IPS-18c (cell line): Measurements from ENCODE around the gene ETS1.

Experiments used
- H3K4me3 ChIP-seq: 2 replicates; pipeline ENCODE4 v1.7.0; 2013; ENCODE audit warnings: low read depth, mild to moderate bottlenecking, low read length, moderate library complexity; ENCODE audit not compliant: insufficient read depth
- H3K9me3 ChIP-seq: one replicate; pipeline ENCODE4 v1.6.1; 2013; ENCODE audit warnings: mild to moderate bottlenecking, low read length, moderate library complexity; ENCODE audit not compliant: control insufficient read depth, insufficient read depth

Gene ETS1

GRCh38 chr11:128477811-128478210 is 109.5 kb downstream of the ETS1 start:
- H3K4me3 ChIP-seq = no peak overlapping the region
- H3K9me3 ChIP-seq = no peaks in the 10 kb centered on the region

GRCh38 chr11:128477278-128477677 is 110.1 kb downstream of the ETS1 start:
- Histone ChIP-seq H3K4me3 (no peak overlapping the region), H3K9me3 (no peaks in the 10 kb centered on the region)

GRCh38 chr11:128476729-128477128 is 110.6 kb downstream of the ETS1 start:
- no peak overlapping the region for H3K4me3 ChIP-seq

GRCh38 chr11:128476049-128476448 is 111.3 kb downstream of the ETS1 start:
- no peak overlapping the region for H3K4me3 ChIP-seq
- no peaks in the 10 kb centered on the region for H3K9me3 ChIP-seq

More at GRCh38 chr11:128476729-128477128, 110.6 kb downstream of the ETS1 start:
- H3K9me3 ChIP-seq = no peaks in the 10 kb centered on the region

GRCh38 chr11:128474036-128474874 is 113.1 kb downstream of the ETS1 start:
- no peak overlapping the region for H3K4me3 ChIP-seq
- H3K9me3 ChIP-seq = no peaks in the 10 kb centered on the region

GRCh38 chr11:128473636-128474035 is 113.7 kb downstream of the ETS1 start:
- Histone ChIP-seq H3K4me3 (no peak overlapping the region), H3K9me3 (no peaks in the 10 kb centered on the region)

GRCh38 chr11:128472128-128473089 is 114.9 kb downstream of the ETS1 start:
- no peaks in the 10 kb centered on the region for H3K9me3 ChIP-seq
- no peak overlapping the region for H3K4me3 ChIP-seq

GRCh38 chr11:128471138-128471661 is 116.2 kb downstream of the ETS1 start:
- H3K4me3 ChIP-seq = no peak overlapping the region
- no peaks in the 10 kb centered on the region for H3K9me3 ChIP-seq

GRCh38 chr11:128470081-128470480 is 117.3 kb downstream of the ETS1 start:
- Histone ChIP-seq H3K9me3 (no peaks in the 10 kb centered on the region), H3K4me3 (no peak overlapping the region)

- no peak overlapping the region for H3K4me3 ChIP-seq
- no peaks in the 10 kb centered on the region for H3K9me3 ChIP-seq
Measured at GRCh38 chr11:128469220-128469619, 118.1 kb downstream of the ETS1 start.

- H3K4me3 ChIP-seq = no peak overlapping the region
- no peaks in the 10 kb centered on the region for H3K9me3 ChIP-seq
Measured at GRCh38 chr11:128468111-128468510, 119.2 kb downstream of the ETS1 start.

GRCh38 chr11:128467610-128468041 is 119.7 kb downstream of the ETS1 start:
- Histone ChIP-seq H3K9me3 (no peaks in the 10 kb centered on the region), H3K4me3 (no peak overlapping the region)

- no peaks in the 10 kb centered on the region for H3K9me3 ChIP-seq
- no peak overlapping the region for H3K4me3 ChIP-seq
Measured at GRCh38 chr11:128467041-128467440, 120.3 kb downstream of the ETS1 start.

- Histone ChIP-seq H3K9me3 (no peaks in the 10 kb centered on the region), H3K4me3 (no peak overlapping the region)
Measured at GRCh38 chr11:128465946-128466705, 121.2 kb downstream of the ETS1 start.

GRCh38 chr11:128465531-128465930 is 121.8 kb downstream of the ETS1 start:
- Histone ChIP-seq H3K9me3 (no peaks in the 10 kb centered on the region), H3K4me3 (no peak overlapping the region)

- H3K4me3 ChIP-seq = no peak overlapping the region
- H3K9me3 ChIP-seq = no peaks in the 10 kb centered on the region
Measured at GRCh38 chr11:128464878-128465450, 122.4 kb downstream of the ETS1 start.

GRCh38 chr11:128463979-128464378 is 123.4 kb downstream of the ETS1 start:
- H3K9me3 ChIP-seq = no peaks in the 10 kb centered on the region
- no peak overlapping the region for H3K4me3 ChIP-seq
